Aorta (tissue), 5 donors: Measurements from ENCODE around the gene CIPC. TPM values are rescaled to one million over a fixed set of nuclear protein-coding genes. Genes with fewer than 3 reads are reported as not detected.
A peak's percentile ranks its signal among the peaks of the same experiment; 100 is the strongest.

Experiments used
- ATAC-seq: fragments of 200-7000 bp; cut with Tn5 transposase; one replicate; pipeline ENCODE4 v1.9.1; 2022; ENCODE audit warnings: moderate library complexity; ENCODE audit not compliant: low FRiP score
- DNase-seq, 2 donors: peaks; one replicate each; pipeline ENCODE4 v3.0.0-alpha.2; 2020
- H3K27ac ChIP-seq, 2 donors: one replicate each; pipeline ENCODE4 v1.5.1; 2013; ENCODE audit warnings: low read length in 2 of 2, mild to moderate bottlenecking in 2 of 2, moderate library complexity in 2 of 2, control low read depth in 1 of 2, inconsistent platforms in 1 of 2, low read depth in 1 of 2
- H3K27me3 ChIP-seq, 2 donors: one replicate each; pipeline ENCODE4 v1.6.1; 2013; ENCODE audit warnings: control low read depth in 1 of 2, low read length in 1 of 2, mild to moderate bottlenecking in 1 of 2, moderate library complexity in 1 of 2; ENCODE audit not compliant: insufficient read depth in 2 of 2, control insufficient read depth in 1 of 2
- H3K36me3 ChIP-seq, 2 donors: one replicate each; pipeline ENCODE4 v1.6.1; 2013; ENCODE audit warnings: control low read depth in 1 of 2, low read length in 1 of 2, mild to moderate bottlenecking in 1 of 2; ENCODE audit not compliant: insufficient read depth in 2 of 2, control insufficient read depth in 1 of 2
- H3K4me1 ChIP-seq, 2 donors: one replicate each; pipeline ENCODE4 v1.6.1; 2013; ENCODE audit warnings: low read length in 2 of 2, control low read depth in 1 of 2, mild to moderate bottlenecking in 1 of 2, moderate library complexity in 1 of 2; ENCODE audit not compliant: insufficient read depth in 2 of 2, control insufficient read depth in 1 of 2
- H3K4me3 ChIP-seq, 2 donors: one replicate each; pipeline ENCODE4 v1.5.1; 2013; ENCODE audit warnings: low read length in 2 of 2, control low read depth in 1 of 2, mild to moderate bottlenecking in 1 of 2
- H3K9me3 ChIP-seq: one replicate; pipeline ENCODE4 v1.6.1; 2013; ENCODE audit warnings: mild to moderate bottlenecking, low read length; ENCODE audit not compliant: control insufficient read depth
- WGBS, 2 donors: extraction: QIAGEN DNeasy Blood & Tissue Kit; methylation state at CpG; one replicate each; pipeline ENCODE4 v1.1.7; 2013; 5-methylcytosine and 5-hydroxymethylcytosine counted together
- intact Hi-C, 2 donors: fragments of 100-400 bp; cut with DNase I; formaldehyde crosslinking; loops; one replicate each; pipeline versions ENCODE4 v1.14.2 to v1.15.0; 2022
- polyA plus RNA-seq, 2 donors: library from polyadenylated mRNA; stranded (reverse); fragments of 200-250 nt; gene quantifications; one replicate each; pipeline ENCODE4 v1.2.3, GENCODE V29; 2013
- total RNA-seq, 2 donors: library from RNA; stranded (reverse); fragmentation: NEBNext Ultra II Directional; extraction: Animal tissue kit (Norgen Biotek cat#: 25700); gene quantifications; one replicate each; pipeline ENCODE4 v1.2.1, GENCODE V29; 2021
- donor health status: healthy with polysubstance abuse.
- donor health status: Bipolar disorder and iron deficiency.
- donor health status: DM: no; HTN: no; CAD: no.
- donor health status: DM: no; HTN: no; CAD: no.
- donor health status: DM: yes; HTN: yes; CAD: no.

The CIPC gene
- total and polyA plus RNA-seq, 4 donors, result 8.1 to 24.4 (median 17.0) TPM

- DNase-seq, result peak in 1 of 2 donors; percentile 83
- WGBS, 2 donors, result 9 to 11% methylated on average over 22 of the region's 22 CpGs
- intact Hi-C loops, result no loop called here
- no peaks in the 10 kb centered on the region for H3K4me1 ChIP-seq
- peak; percentile 63 for ATAC-seq
- H3K36me3 ChIP-seq, result no peaks in the 10 kb centered on the region
- H3K4me3 ChIP-seq, result no peak overlapping the region
- H3K27ac ChIP-seq, result no peak overlapping the region
- H3K9me3 ChIP-seq, result no peaks in the 10 kb centered on the region
- H3K27me3 ChIP-seq, result no peaks in the 10 kb centered on the region
Measured at GRCh38 chr14:77133720-77134338, 35.8 kb downstream of the CIPC start.

- ATAC-seq, result no peak
- no peaks in the 10 kb centered on the region for H3K27me3 ChIP-seq
- no peak overlapping the region for H3K27ac ChIP-seq
- 85% methylated on average over 15 of the region's 15 CpGs for WGBS, 2 donors
- peak in 1 of 2 donors; percentile 48 for DNase-seq
- H3K4me1 ChIP-seq, result peaks cover 0 to 2% of the 10 kb centered on the region in 2 donors
- intact Hi-C loops, result no loop called here
- H3K4me3 ChIP-seq, result no peak overlapping the region
- H3K9me3 ChIP-seq, result no peaks in the 10 kb centered on the region
- H3K36me3 ChIP-seq, result no peaks in the 10 kb centered on the region
Measured at GRCh38 chr14:77139022-77139421, 41.0 kb downstream of the CIPC start.

GRCh38 chr14:77139540-77140358 is 41.7 kb downstream of the CIPC start:
- Histone ChIP-seq H3K9me3 (no peaks in the 10 kb centered on the region), H3K27ac (no peak overlapping the region), H3K4me1 (peaks cover 0 to 2% of the 10 kb centered on the region in 2 donors), H3K36me3 (no peaks in the 10 kb centered on the region), H3K27me3 (no peaks in the 10 kb centered on the region), H3K4me3 (no peak overlapping the region)
- intact Hi-C loops, result no loop called here
- DNase-seq (no peak), ATAC-seq (peak; percentile 24)
- WGBS, 2 donors, result 2 to 4% methylated on average over 50 to 52 of the region's 52 CpGs

- no peaks in the 10 kb centered on the region for H3K27me3 ChIP-seq
- H3K4me1 ChIP-seq, result peaks cover 0 to 2% of the 10 kb centered on the region in 2 donors
- no peaks in the 10 kb centered on the region for H3K36me3 ChIP-seq
- no peak overlapping the region for H3K27ac ChIP-seq
- H3K4me3 ChIP-seq, result no peak overlapping the region
- no peaks in the 10 kb centered on the region for H3K9me3 ChIP-seq
- ATAC-seq (no peak), DNase-seq (no peak)
- intact Hi-C loops, result no loop called here
- WGBS, 2 donors, result 1% methylated on average over 56 to 67 of the region's 67 CpGs
Measured at GRCh38 chr14:77140359-77141213, 42.5 kb downstream of the CIPC start.

- H3K4me3 ChIP-seq, result no peak within 1 kb of the TSS
- WGBS, 2 donors, result 1 to 2% methylated on average over 66 to 77 of the region's 77 CpGs
- no peak within 1 kb of the TSS for H3K27ac ChIP-seq
- ATAC-seq, result peak; percentile 20
- H3K4me1 ChIP-seq, result peaks cover 0 to 2% of the 10 kb centered on the region in 2 donors
- no peaks in the 10 kb centered on the region for H3K36me3 ChIP-seq
- no peaks in the 10 kb centered on the region for H3K9me3 ChIP-seq
- intact Hi-C loops, result no loop called here
- no peak for DNase-seq
- H3K27me3 ChIP-seq, result no peaks in the 10 kb centered on the region
Measured at GRCh38 chr14:77141214-77142004, 43.4 kb downstream of the CIPC start, which contains the start of gene ZDHHC22. Gene ZDHHC22, minus strand, starts transcription at chr14:77141791. Its CDS starts 2,053 bp downstream, at chr14:77139738.

GRCh38 chr14:77142005-77142800 is 44.1 kb downstream of the CIPC start:
- intact Hi-C loops, result no loop called here
- ATAC-seq, result no peak

GRCh38 chr14:77143071-77143470 is 45.0 kb downstream of the CIPC start:
- DNase-seq, result no peak
- Histone ChIP-seq H3K4me3 (no peak overlapping the region), H3K36me3 (no peaks in the 10 kb centered on the region), H3K9me3 (no peaks in the 10 kb centered on the region), H3K4me1 (peaks cover 0 to 2% of the 10 kb centered on the region in 2 donors), H3K27me3 (no peaks in the 10 kb centered on the region), H3K27ac (no peak overlapping the region)
- no peak for ATAC-seq
- intact Hi-C loops, result no loop called here
- WGBS, 2 donors, result 3 to 9% methylated on average over 4 of the region's 4 CpGs

More at GRCh38 chr14:77142005-77142800, 44.1 kb downstream of the CIPC start:
- peak in 1 of 2 donors; percentile 15 for DNase-seq
- 3 to 8% methylated on average over 9 of the region's 9 CpGs for WGBS, 2 donors
- Histone ChIP-seq H3K4me1 (peaks cover 0 to 2% of the 10 kb centered on the region in 2 donors), H3K36me3 (no peaks in the 10 kb centered on the region), H3K27ac (no peak overlapping the region), H3K27me3 (no peaks in the 10 kb centered on the region), H3K4me3 (no peak overlapping the region), H3K9me3 (no peaks in the 10 kb centered on the region)
